Keratinocyte (primary cell): ENCODE results near the gene PRKCE. TPM values are rescaled to one million over a fixed set of nuclear protein-coding genes. Genes with fewer than 3 reads are reported as not detected.

Experiments
- DNase-seq: peaks from one replicate; pipeline ENCODE4 v3.0.0-alpha.2; 2011; ENCODE audit warnings: low read depth, missing footprints, low spot score
- FAIRE-seq: peaks from 2 replicates; lab custom pipeline; 2011; peaks lifted over from hg19 to GRCh38; lab: Jason Lieb, UNC
- H2AFZ ChIP-seq: 2 replicates; pipeline ENCODE4 v1.6.0; 2012; ENCODE audit warnings: low read length, control low read depth, inconsistent platforms; ENCODE audit not compliant: control insufficient read depth
- H3K27ac ChIP-seq: 2 replicates; pipeline ENCODE4 v1.5.1; 2011; ENCODE audit warnings: low read length; ENCODE audit not compliant: control insufficient read depth, insufficient read depth
- H3K27me3 ChIP-seq: 3 replicates; pipeline ENCODE4 v1.6.0; 2011; ENCODE audit warnings: low read length; ENCODE audit not compliant: control insufficient read depth, insufficient read depth; ENCODE audit errors: extremely low read depth
- H3K36me3 ChIP-seq, 2 experiments: 2 replicates in 1 of 2; 3 replicates in 1 of 2; pipeline ENCODE4 v1.5.1; 2011; ENCODE audit warnings: low read length in 2 of 2, mild to moderate bottlenecking in 1 of 2; ENCODE audit not compliant: control insufficient read depth in 2 of 2, insufficient read depth in 2 of 2; ENCODE audit errors: extremely low read depth in 1 of 2
- H3K4me1 ChIP-seq: 3 replicates; pipeline ENCODE4 v1.5.1; 2011; ENCODE audit warnings: low read length; ENCODE audit not compliant: control insufficient read depth, insufficient read depth; ENCODE audit errors: extremely low read depth
- H3K4me2 ChIP-seq: 3 replicates; pipeline ENCODE4 v1.6.0; 2011; ENCODE audit warnings: low read depth, low read length; ENCODE audit not compliant: control insufficient read depth, insufficient read depth; ENCODE audit errors: extremely low read depth
- H3K4me3 ChIP-seq, 3 experiments: fragments of 200-600 bp in 1 of 3; sonication (generic) in 1 of 3; 2 replicates in 2 of 3; 3 replicates in 1 of 3; pipeline ENCODE4 v1.5.1; 2011 to 2016; ENCODE audit warnings: low read length in 3 of 3, mild to moderate bottlenecking in 3 of 3, control low read depth in 2 of 3, inconsistent platforms in 1 of 3, low read depth in 1 of 3, mixed read lengths in 1 of 3, mixed run types in 1 of 3, moderate library complexity in 1 of 3; ENCODE audit not compliant: control insufficient read depth in 2 of 3, insufficient read depth in 2 of 3; ENCODE audit errors: extremely low read depth in 1 of 3
- H3K79me2 ChIP-seq: 2 replicates; pipeline ENCODE4 v1.6.0; 2012; ENCODE audit warnings: low read length; ENCODE audit not compliant: control insufficient read depth, insufficient read depth
- H3K9ac ChIP-seq: 3 replicates; pipeline ENCODE4 v1.6.0; 2011; ENCODE audit warnings: low read length; ENCODE audit not compliant: control insufficient read depth, insufficient read depth; ENCODE audit errors: extremely low read depth
- H3K9me1 ChIP-seq: 3 replicates; pipeline ENCODE4 v1.6.0; 2011; ENCODE audit warnings: low read length; ENCODE audit not compliant: control insufficient read depth, insufficient read depth; ENCODE audit errors: extremely low read depth
- H3K9me3 ChIP-seq: 2 replicates; pipeline ENCODE4 v1.5.1; 2012; ENCODE audit warnings: low read depth, low read length; ENCODE audit not compliant: control insufficient read depth
- H4K20me1 ChIP-seq: 3 replicates; pipeline ENCODE4 v1.6.0; 2011; ENCODE audit warnings: low read length; ENCODE audit not compliant: control insufficient read depth, insufficient read depth; ENCODE audit errors: extremely low read depth
- CTCF ChIP-seq, 3 experiments: IDR thresholded peaks in 1 of 3; conservative IDR thresholded peaks in 1 of 3; optimal IDR thresholded peaks in 1 of 3; 2 replicates in 2 of 3; 3 replicates in 1 of 3; pipeline versions ENCODE3 to v1.5.1; 2011; ENCODE audit warnings: low read length in 3 of 3, mild to moderate bottlenecking in 3 of 3, moderate library complexity in 2 of 3, control low read depth in 1 of 3, inconsistent platforms in 1 of 3; ENCODE audit not compliant: insufficient read depth in 2 of 3; ENCODE audit errors: extremely low read depth in 1 of 3
- EZH2 ChIP-seq: IDR thresholded peaks from one replicate; pipeline ENCODE4 v1.6.1; 2012; ENCODE audit warnings: inconsistent platforms, mild to moderate bottlenecking, low read length, moderate library complexity
- dilution Hi-C: fragments of 300-500 bp; cut with MboI; formaldehyde crosslinking; loops from one replicate; pipeline ENCODE4 v1.7.0; 2020; ENCODE audit warnings: low sequenced_read_pairs; ENCODE audit not compliant: extremely low pct_ligation_motif_present
- polyA plus RNA-seq, 5 experiments: library from polyadenylated mRNA; depleted of rRNA in 3 of 5; stranded (reverse) in 3 of 5; stranded (forward) in 1 of 5; unstranded in 1 of 5; fragments of >200 nt; gene quantifications; 1 replicate in 1 of 5; 2 replicates in 3 of 5; 3 replicates in 1 of 5; pipeline versions ENCODE4 v1.2.1 to v1.2.3, GENCODE V29; 2011 to 2012; ENCODE audit warnings: missing spikeins in 2 of 5, low read depth in 1 of 5, low replicate concordance in 1 of 5

PRKCE gene
- polyA plus RNA-seq, 1 donor (not counting 4 experiments of a cell fraction or from before 2014, with no cell fraction given) = 2.0 TPM

- no peaks in the 10 kb centered on the region for H4K20me1 ChIP-seq
- H3K27me3 ChIP-seq = no peaks in the 10 kb centered on the region
- dilution Hi-C loops = no loop called here
- H3K9me3 ChIP-seq = no peaks in the 10 kb centered on the region
- FAIRE-seq (no peak), DNase-seq (no peak)
- H3K9ac ChIP-seq = no peak overlapping the region
- no peaks in the 10 kb centered on the region for H3K9me1 ChIP-seq
- no peak overlapping the region for H3K4me2 ChIP-seq
- no peaks in the 10 kb centered on the region for H3K36me3 ChIP-seq
- H3K4me1 ChIP-seq = peaks cover 8% of the 10 kb centered on the region
- H3K79me2 ChIP-seq = no peaks in the 10 kb centered on the region
- no peak for TF ChIP-seq CTCF (optimal IDR thresholded peaks at IDR 0.05 in 1 of 3, IDR thresholded peaks at IDR 0.05 in 1 of 3, conservative IDR thresholded peaks at IDR 0.05 in 1 of 3; ENCODE audit: extremely low read depth in 1 of 3, insufficient read depth in 2 of 3, low read length in 3 of 3)
- TF ChIP-seq EZH2 = no peak
- H2AFZ ChIP-seq = no peak overlapping the region
- H3K27ac ChIP-seq = no peak overlapping the region
- no peak overlapping the region for H3K4me3 ChIP-seq
These were observed 505.8 kb downstream of the PRKCE start for GRCh38 chr2:46157072-46157965.

GRCh38 chr2:46157966-46158310, 506.5 kb downstream of the PRKCE start:
- no peak for DNase-seq

More at GRCh38 chr2:46157966-46158310, 506.5 kb downstream of the PRKCE start:
- TF ChIP-seq CTCF (optimal IDR thresholded peaks at IDR 0.05 in 1 of 3, IDR thresholded peaks at IDR 0.05 in 1 of 3, conservative IDR thresholded peaks at IDR 0.05 in 1 of 3; ENCODE audit: extremely low read depth in 1 of 3, insufficient read depth in 2 of 3, low read length in 3 of 3) = no peak
- no peak for TF ChIP-seq EZH2
- H3K36me3 ChIP-seq = no peaks in the 10 kb centered on the region
- H3K27ac ChIP-seq = no peak overlapping the region
- no peak for FAIRE-seq
- H3K4me1 ChIP-seq = peaks cover 8% of the 10 kb centered on the region
- no peaks in the 10 kb centered on the region for H3K9me1 ChIP-seq
- dilution Hi-C loops = no loop called here
- H2AFZ ChIP-seq = no peak overlapping the region
- H3K79me2 ChIP-seq = no peaks in the 10 kb centered on the region
- H3K9me3 ChIP-seq = no peaks in the 10 kb centered on the region
- H3K4me3 ChIP-seq = no peak overlapping the region
- no peak overlapping the region for H3K9ac ChIP-seq
- H3K27me3 ChIP-seq = no peaks in the 10 kb centered on the region
- no peak overlapping the region for H3K4me2 ChIP-seq
- no peaks in the 10 kb centered on the region for H4K20me1 ChIP-seq
